Adrenal gland (tissue), 12 donors: ENCODE measurements around the gene MALRD1. TPM values are rescaled to one million over a fixed set of nuclear protein-coding genes. Genes with fewer than 3 reads are reported as not detected.

ENCODE experiments used
- DNase-seq, 7 donors: peaks; one replicate each; pipeline ENCODE4 v3.0.0-alpha.2; 2019 to 2020
- H3K27ac ChIP-seq, 5 donors: fragments of 200-600 bp; sonication (generic) in 4 of 5; 1 replicate in 3 of 5; 2 replicates in 2 of 5; pipeline versions ENCODE4 v1.5.1 to v1.8.0; 2016 to 2020; ENCODE audit warnings: mild to moderate bottlenecking in 1 of 5
- H3K27me3 ChIP-seq: fragments of 200-600 bp; 2 replicates; pipeline ENCODE4 v1.8.0; 2021
- H3K36me3 ChIP-seq, 2 donors: fragments of 200-600 bp; replicated peaks in 1 of 2; 1 replicate in 1 of 2; 2 replicates in 1 of 2; pipeline versions ENCODE4 v1.5.1 to v1.8.0; 2018 to 2022
- H3K4me1 ChIP-seq, 2 donors: fragments of 200-600 bp; replicated peaks in 1 of 2; 1 replicate in 1 of 2; 2 replicates in 1 of 2; pipeline versions ENCODE4 v1.5.1 to v1.8.0; 2018 to 2021
- H3K4me3 ChIP-seq, 4 donors: fragments of 200-600 bp; sonication (generic) in 3 of 4; one replicate each; pipeline ENCODE4 v1.5.1; 2016 to 2018
- H3K9me3 ChIP-seq, 3 donors: fragments of 200-600 bp; sonication (generic) in 1 of 3; replicated peaks in 1 of 3; 1 replicate in 2 of 3; 2 replicates in 1 of 3; pipeline versions ENCODE4 v1.5.1 to v1.8.0; 2016 to 2021
- CTCF ChIP-seq, 6 experiments: fragments of 450-650 bp in 4 of 6; fragments of 200-600 bp in 2 of 6; sonication (generic) in 1 of 6; IDR thresholded peaks; 1 replicate in 5 of 6; 2 replicates in 1 of 6; pipeline versions ENCODE4 v1.5.1 to v1.8.0; 2016 to 2021; ENCODE audit warnings: antibody characterized with exemption in 6 of 6, mild to moderate bottlenecking in 2 of 6, moderate library complexity in 1 of 6
- POLR2A ChIP-seq, 2 donors: fragments of 450-650 bp; IDR thresholded peaks; one replicate each; pipeline ENCODE4 v1.6.1; 2017; ENCODE audit warnings: antibody characterized with exemption in 2 of 2, mild to moderate bottlenecking in 2 of 2, moderate library complexity in 1 of 2
- WGBS, 4 donors: extraction: QIAGEN DNeasy Blood & Tissue Kit in 2 of 4; methylation state at CpG; one replicate each; pipeline versions ENCODE4 v1.1.5 to v1.1.7; 2013 to 2017; 5-methylcytosine and 5-hydroxymethylcytosine counted together
- intact Hi-C, 2 donors: fragments of 100-400 bp; cut with DNase I; formaldehyde crosslinking; loops; one replicate each; pipeline versions ENCODE4 v1.14.1 to v1.15.0; 2022 to 2023
- polyA plus RNA-seq, 3 donors: library from polyadenylated mRNA; stranded (reverse); fragments of 200-250 nt in 2 of 3; fragments of 350-450 nt in 1 of 3; fragmentation: Illumina TruSeq in 1 of 3; extraction: RNeasy Lipid Tissue Mini Kit (QIAGEN cat#74804) in 1 of 3; gene quantifications; one replicate each; pipeline ENCODE4 v1.2.3, GENCODE V29; 2013 to 2014
- total RNA-seq, 9 donors: library from RNA; depleted of rRNA in 4 of 9; stranded (reverse); fragments of >200 nt in 4 of 9; fragments of 120-200 nt in 1 of 9; fragmentation: NEBNext Ultra II Directional in 1 of 9; extraction: Animal tissue kit (Norgen Biotek cat#: 25700) in 1 of 9; gene quantifications; one replicate each; pipeline versions ENCODE4 v1.1.0 to v1.2.4, GENCODE V29; 2013 to 2023
- donor health status: healthy with polysubstance abuse.
- donor health status: Bipolar disorder and iron deficiency.
- donor health status: DM: yes; HTN: yes; CAD: no.
- donor health status: DM: no; HTN: no; CAD: no.
- donor health status: DM: no; HTN: no; CAD: no.
- donor health status: DM: yes; HTN: yes; CAD: no.

The MALRD1 gene
- total and polyA plus RNA-seq, 12 donors, result 0.48 to 6.2 (median 1.9) TPM

- Histone ChIP-seq H3K4me1 (no peaks in the 10 kb centered on the region), H3K27me3 (no peaks in the 10 kb centered on the region), H3K9me3 (no peaks in the 10 kb centered on the region), H3K36me3 (no peaks in the 10 kb centered on the region), H3K4me3 (no peak overlapping the region), H3K27ac (no peak overlapping the region)
- intact Hi-C loops, result no loop called here
- DNase-seq, result no peak
- TF ChIP-seq CTCF (IDR thresholded peaks at IDR 0.05) (no peak), POLR2A (IDR thresholded peaks at IDR 0.05) (no peak)
Observed at GRCh38 chr10:19332304-19332703, 283.7 kb downstream of the MALRD1 start.

GRCh38 chr10:19333631-19334030 lies 285.0 kb downstream of the MALRD1 start:
- H3K9me3 ChIP-seq, result no peaks in the 10 kb centered on the region
- H3K4me1 ChIP-seq, result no peaks in the 10 kb centered on the region
- H3K36me3 ChIP-seq, result no peaks in the 10 kb centered on the region
- 91 to 98% (median 95%) methylated on average over 2 of the region's 2 CpGs for WGBS, 4 donors
- no peak overlapping the region for H3K27ac ChIP-seq
- TF ChIP-seq CTCF (IDR thresholded peaks at IDR 0.05), result no peak
- no peak for DNase-seq
- intact Hi-C loops, result no loop called here
- no peak overlapping the region for H3K4me3 ChIP-seq
- H3K27me3 ChIP-seq, result no peaks in the 10 kb centered on the region

GRCh38 chr10:19347621-19348020 lies 299.0 kb downstream of the MALRD1 start:
- Histone ChIP-seq H3K4me3 (no peak overlapping the region), H3K9me3 (no peaks in the 10 kb centered on the region), H3K4me1 (no peaks in the 10 kb centered on the region), H3K36me3 (no peaks in the 10 kb centered on the region), H3K27ac (no peak overlapping the region), H3K27me3 (no peaks in the 10 kb centered on the region)
- no peak for DNase-seq
- 9 to 36% (median 20%) methylated on average over 2 of the region's 2 CpGs for WGBS, 4 donors
- intact Hi-C loops, result no loop called here
- no peak for TF ChIP-seq POLR2A (IDR thresholded peaks at IDR 0.05)
- no peak for TF ChIP-seq CTCF (IDR thresholded peaks at IDR 0.05)

- H3K27me3 ChIP-seq, result no peaks in the 10 kb centered on the region
- H3K27ac ChIP-seq, result no peak overlapping the region
- H3K9me3 ChIP-seq, result no peaks in the 10 kb centered on the region
- WGBS, 4 donors, result 73 to 88% (median 80%) methylated on average over 2 of the region's 2 CpGs
- no peaks in the 10 kb centered on the region for H3K4me1 ChIP-seq
- no peaks in the 10 kb centered on the region for H3K36me3 ChIP-seq
- DNase-seq, result no peak
- H3K4me3 ChIP-seq, result no peak overlapping the region
- TF ChIP-seq POLR2A (IDR thresholded peaks at IDR 0.05), result no peak
- no peak for TF ChIP-seq CTCF (IDR thresholded peaks at IDR 0.05)
- intact Hi-C loops, result no loop called here
Observed at GRCh38 chr10:19367176-19367575, 318.6 kb downstream of the MALRD1 start.
